ENCODE data around the gene MED12. TPM values are rescaled to one million over a fixed set of nuclear protein-coding genes. Genes with fewer than 3 reads are reported as not detected.

The MED12 gene
- total RNA-seq, 2 donors from 2014 or later: 22.9 to 48.8 TPM

DNA sequence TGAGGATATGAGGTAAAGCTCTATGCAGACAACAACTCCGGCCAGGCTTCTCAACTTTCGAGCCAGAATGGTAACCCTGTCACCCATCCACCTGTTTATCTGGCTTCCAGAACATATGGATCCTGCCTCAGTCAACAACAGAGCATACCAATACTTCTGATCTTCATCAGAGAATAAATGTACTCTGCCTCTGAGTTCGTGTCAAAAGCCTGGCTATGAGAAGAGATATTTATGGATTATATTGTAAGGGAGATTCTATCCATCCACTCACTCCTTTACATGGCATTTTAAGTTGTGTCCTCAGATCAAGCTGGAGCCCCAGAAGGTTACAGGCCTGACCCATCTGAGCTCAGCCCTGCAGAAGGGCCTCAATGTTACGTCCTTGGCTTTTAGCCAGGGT is 32.5 kb upstream of the MED12 start:
- Histone ChIP-seq H3K4me1 (ENCODE audit: control insufficient read depth in 1 of 2, low read depth in 2 of 2) (no peaks in the 10 kb centered on the region), H3K4me3 (no peak overlapping the region), H3K27me3 (replicated peaks; ENCODE audit: insufficient read depth) (no peaks in the 10 kb centered on the region), H3K27ac (no peak overlapping the region), H3K36me3 (no peaks in the 10 kb centered on the region), H3K9me3 (no peaks in the 10 kb centered on the region)
- no peak for ATAC-seq (ENCODE audit: insufficient number of reproducible peaks, low FRiP score, low read depth)
- TF ChIP-seq, protein P1, sequence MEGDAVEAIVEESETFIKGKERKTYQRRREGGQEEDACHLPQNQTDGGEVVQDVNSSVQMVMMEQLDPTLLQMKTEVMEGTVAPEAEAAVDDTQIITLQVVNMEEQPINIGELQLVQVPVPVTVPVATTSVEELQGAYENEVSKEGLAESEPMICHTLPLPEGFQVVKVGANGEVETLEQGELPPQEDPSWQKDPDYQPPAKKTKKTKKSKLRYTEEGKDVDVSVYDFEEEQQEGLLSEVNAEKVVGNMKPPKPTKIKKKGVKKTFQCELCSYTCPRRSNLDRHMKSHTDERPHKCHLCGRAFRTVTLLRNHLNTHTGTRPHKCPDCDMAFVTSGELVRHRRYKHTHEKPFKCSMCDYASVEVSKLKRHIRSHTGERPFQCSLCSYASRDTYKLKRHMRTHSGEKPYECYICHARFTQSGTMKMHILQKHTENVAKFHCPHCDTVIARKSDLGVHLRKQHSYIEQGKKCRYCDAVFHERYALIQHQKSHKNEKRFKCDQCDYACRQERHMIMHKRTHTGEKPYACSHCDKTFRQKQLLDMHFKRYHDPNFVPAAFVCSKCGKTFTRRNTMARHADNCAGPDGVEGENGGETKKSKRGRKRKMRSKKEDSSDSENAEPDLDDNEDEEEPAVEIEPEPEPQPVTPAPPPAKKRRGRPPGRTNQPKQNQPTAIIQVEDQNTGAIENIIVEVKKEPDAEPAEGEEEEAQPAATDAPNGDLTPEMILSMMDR (IDR thresholded peaks at IDR 0.05): no peak
- no peak for DNase-seq (ENCODE audit: low spot score)

DNA sequence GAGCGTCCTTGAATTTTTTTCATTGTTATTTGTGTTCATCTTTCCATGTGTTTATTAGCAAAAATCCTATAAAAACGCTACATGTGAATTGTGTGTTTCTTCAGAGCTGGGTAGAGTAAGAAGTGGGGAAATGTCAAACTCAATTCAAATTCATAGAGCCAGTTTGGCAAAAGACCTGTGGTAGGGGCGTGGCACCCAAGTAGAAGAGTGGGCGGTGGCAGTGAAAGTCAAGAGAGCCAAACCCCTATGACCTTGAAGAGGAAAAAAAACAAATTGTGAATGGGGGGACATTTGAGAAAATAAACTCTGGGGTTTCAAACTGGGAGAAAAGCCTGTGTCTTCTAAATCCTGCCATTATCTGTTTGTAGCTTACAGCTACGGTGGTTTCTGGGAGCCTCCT is 27.1 kb upstream of the MED12 start:
- no peak for DNase-seq (ENCODE audit: low spot score)
- no peak for ATAC-seq (ENCODE audit: insufficient number of reproducible peaks, low FRiP score, low read depth)
- Histone ChIP-seq H3K27me3 (replicated peaks; ENCODE audit: insufficient read depth) (no peaks in the 10 kb centered on the region), H3K4me3 (no peak overlapping the region), H3K9me3 (no peaks in the 10 kb centered on the region), H3K36me3 (no peaks in the 10 kb centered on the region), H3K27ac (no peak overlapping the region), H3K4me1 (ENCODE audit: control insufficient read depth in 1 of 2, low read depth in 2 of 2) (peaks cover 0 to 4% of the 10 kb centered on the region in 2 donors)
- TF ChIP-seq, protein P1 (IDR thresholded peaks at IDR 0.05): no peak

DNA sequence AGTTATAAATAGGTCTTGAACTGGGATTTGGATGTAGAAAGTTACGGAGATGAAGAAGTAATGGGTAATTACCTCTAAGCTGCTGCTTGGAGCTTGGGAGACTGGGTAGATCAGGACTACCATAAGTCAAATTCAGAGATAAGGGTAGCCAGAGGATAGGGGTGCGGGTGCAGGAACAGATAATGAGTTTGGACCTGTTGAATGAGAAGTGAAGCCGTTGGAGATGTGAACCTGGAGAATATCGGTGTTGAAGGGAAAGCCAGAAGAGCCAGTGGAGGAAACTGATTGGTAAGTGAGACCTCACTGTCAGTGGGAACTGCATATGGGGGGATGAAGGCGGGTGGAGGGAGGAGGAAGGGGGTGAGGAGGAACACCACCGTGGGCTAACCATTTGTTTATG is 23.4 kb upstream of the MED12 start:
- TF ChIP-seq, protein P1 (IDR thresholded peaks at IDR 0.05): no peak

DNA sequence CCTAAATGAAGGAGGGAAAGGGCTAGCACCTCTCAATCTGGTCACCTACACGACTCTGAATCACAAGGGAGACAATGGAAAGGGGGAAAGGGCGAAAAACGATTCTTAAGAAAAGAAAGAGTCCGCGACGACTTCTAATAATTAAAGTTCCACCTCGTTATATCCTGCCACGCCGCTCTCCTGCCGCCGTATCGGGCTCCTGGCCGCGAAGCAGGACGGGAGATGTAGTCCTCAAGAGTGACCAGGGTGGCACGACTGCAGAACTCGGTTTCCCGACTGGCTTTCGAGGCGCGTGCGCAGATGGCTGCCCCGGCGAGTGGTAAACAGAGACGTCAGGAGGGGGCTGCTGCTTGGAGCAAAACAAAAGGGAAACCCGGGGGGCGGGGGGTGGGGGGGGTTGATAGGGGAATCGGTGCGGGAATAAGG is 22.8 kb upstream of the MED12 start, which contains the start of gene FOXO4:
Gene FOXO4, plus strand, starts transcription at position 297 of the 426 bp plus-strand sequence. CDS start 678 bp downstream, outside the sequence.
- TF ChIP-seq, protein P1 (IDR thresholded peaks at IDR 0.05): no peak
- DNase-seq (ENCODE audit: low spot score) (peak; percentile 67), ATAC-seq (ENCODE audit: insufficient number of reproducible peaks, low FRiP score, low read depth) (peak; percentile 85)
- no peak within 1 kb of the TSS for H3K27ac ChIP-seq
- H3K4me1 ChIP-seq (ENCODE audit: control insufficient read depth in 1 of 2, low read depth in 2 of 2): peaks cover 0 to 4% of the 10 kb centered on the region in 2 donors
- H3K4me3 ChIP-seq: peak within 1 kb of the TSS; percentile 83
- no peaks in the 10 kb centered on the region for H3K36me3 ChIP-seq
- no peaks in the 10 kb centered on the region for H3K27me3 ChIP-seq (replicated peaks; ENCODE audit: insufficient read depth)
- no peaks in the 10 kb centered on the region for H3K9me3 ChIP-seq

More for the DNA sequence above, 23.4 kb upstream of the MED12 start:
- no peak for ATAC-seq (ENCODE audit: insufficient number of reproducible peaks, low FRiP score, low read depth)
- Histone ChIP-seq H3K27ac (no peak overlapping the region), H3K4me3 (peak overlapping the region; percentile 83), H3K4me1 (ENCODE audit: control insufficient read depth in 1 of 2, low read depth in 2 of 2) (peaks cover 0 to 4% of the 10 kb centered on the region in 2 donors), H3K36me3 (no peaks in the 10 kb centered on the region), H3K9me3 (no peaks in the 10 kb centered on the region), H3K27me3 (replicated peaks; ENCODE audit: insufficient read depth) (no peaks in the 10 kb centered on the region)
- no peak for DNase-seq (ENCODE audit: low spot score)

DNA sequence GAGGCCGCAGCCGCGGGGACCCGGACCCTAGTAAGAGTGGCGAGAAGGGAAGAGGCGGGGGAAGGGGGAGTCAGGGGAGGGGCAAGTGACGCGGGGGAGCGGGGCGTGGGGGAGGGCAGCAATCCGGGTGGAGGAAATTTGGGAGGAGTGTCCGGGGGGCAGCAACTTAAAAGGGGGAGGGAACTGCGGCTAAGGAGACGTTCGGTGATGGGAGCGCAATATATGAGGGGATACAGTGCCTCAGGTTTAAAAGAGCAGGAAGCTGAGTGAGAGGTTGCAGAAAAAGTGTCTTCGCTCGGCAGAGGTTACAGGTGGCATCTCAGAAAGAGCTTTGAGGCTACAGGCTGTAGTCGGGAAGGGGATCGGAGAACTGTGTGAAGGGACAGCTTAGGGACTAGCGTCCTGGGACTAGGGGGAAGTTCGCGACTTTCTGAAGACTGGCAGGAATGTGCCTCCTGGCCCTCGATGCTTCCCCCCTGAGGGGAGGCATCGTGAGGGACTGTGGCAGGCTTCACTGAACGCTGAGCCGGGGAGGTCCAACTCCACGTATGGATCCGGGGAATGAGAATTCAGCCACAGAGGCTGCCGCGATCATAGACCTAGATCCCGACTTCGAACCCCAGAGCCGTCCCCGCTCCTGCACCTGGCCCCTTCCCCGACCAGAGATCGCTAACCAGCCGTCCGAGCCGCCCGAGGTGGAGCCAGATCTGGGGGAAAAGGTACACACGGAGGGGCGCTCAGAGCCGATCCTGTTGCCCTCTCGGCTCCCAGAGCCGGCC is 22.2 kb upstream of the MED12 start:
- ATAC-seq (ENCODE audit: insufficient number of reproducible peaks, low FRiP score, low read depth) (peak; percentile 86), DNase-seq (ENCODE audit: low spot score) (no peak)
- no peaks in the 10 kb centered on the region for H3K27me3 ChIP-seq (replicated peaks; ENCODE audit: insufficient read depth)
- H3K4me3 ChIP-seq: peak overlapping the region; percentile 83
- peaks cover 0 to 4% of the 10 kb centered on the region in 2 donors for H3K4me1 ChIP-seq (ENCODE audit: control insufficient read depth in 1 of 2, low read depth in 2 of 2)
- H3K9me3 ChIP-seq: no peaks in the 10 kb centered on the region
- no peak overlapping the region for H3K27ac ChIP-seq
- no peaks in the 10 kb centered on the region for H3K36me3 ChIP-seq
- TF ChIP-seq, protein P1 (IDR thresholded peaks at IDR 0.05): no peak
